Measurements from ENCODE around the gene ZNF474. TPM values are rescaled to one million over a fixed set of nuclear protein-coding genes. Genes with fewer than 3 reads are reported as not detected.

Gene ZNF474
- total RNA-seq, 3 donors from 2014 or later, result 0.28 to 0.61 TPM; not detected in 1

DNA sequence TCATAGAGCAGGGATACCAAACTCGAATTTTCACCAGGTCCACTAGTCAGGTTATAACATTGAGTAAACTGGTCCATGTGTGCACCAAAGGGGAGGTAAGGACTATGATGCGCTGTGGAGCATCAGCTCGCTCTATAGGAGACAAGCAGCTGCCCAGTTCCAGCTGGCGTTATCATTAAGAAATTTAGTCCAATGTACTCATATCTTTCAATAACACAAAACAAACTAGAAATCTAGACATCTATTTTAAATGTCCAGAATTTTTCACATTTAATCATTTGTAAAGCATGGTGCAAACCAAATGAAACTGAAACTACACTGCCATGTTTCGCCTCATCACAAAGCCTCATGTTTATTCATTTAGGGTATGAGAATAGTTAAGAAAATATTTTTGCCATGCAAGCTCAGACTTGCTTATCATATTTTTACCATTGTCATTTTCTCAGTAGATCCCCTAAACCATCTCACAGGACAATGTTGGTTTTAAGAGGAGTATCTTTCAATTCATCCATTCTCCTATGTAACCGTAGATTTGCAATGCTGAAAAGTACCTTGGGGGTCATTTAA is 50.9 kb downstream of the ZNF474 start:
- intact Hi-C loops (cut with DNase I, micrococcal nuclease), result no loop called here
- TF ChIP-seq, protein P1, sequence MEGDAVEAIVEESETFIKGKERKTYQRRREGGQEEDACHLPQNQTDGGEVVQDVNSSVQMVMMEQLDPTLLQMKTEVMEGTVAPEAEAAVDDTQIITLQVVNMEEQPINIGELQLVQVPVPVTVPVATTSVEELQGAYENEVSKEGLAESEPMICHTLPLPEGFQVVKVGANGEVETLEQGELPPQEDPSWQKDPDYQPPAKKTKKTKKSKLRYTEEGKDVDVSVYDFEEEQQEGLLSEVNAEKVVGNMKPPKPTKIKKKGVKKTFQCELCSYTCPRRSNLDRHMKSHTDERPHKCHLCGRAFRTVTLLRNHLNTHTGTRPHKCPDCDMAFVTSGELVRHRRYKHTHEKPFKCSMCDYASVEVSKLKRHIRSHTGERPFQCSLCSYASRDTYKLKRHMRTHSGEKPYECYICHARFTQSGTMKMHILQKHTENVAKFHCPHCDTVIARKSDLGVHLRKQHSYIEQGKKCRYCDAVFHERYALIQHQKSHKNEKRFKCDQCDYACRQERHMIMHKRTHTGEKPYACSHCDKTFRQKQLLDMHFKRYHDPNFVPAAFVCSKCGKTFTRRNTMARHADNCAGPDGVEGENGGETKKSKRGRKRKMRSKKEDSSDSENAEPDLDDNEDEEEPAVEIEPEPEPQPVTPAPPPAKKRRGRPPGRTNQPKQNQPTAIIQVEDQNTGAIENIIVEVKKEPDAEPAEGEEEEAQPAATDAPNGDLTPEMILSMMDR (IDR thresholded peaks at IDR 0.05), result no peak
- DNase-seq, result no peak
- H3K4me3 ChIP-seq, result no peak overlapping the region
- H3K4me1 ChIP-seq (ENCODE audit: low read depth), result peaks cover 24% of the 10 kb centered on the region
- ATAC-seq, result no peak
- no peaks in the 10 kb centered on the region for H3K36me3 ChIP-seq (ENCODE audit: low read depth)
- H3K9me3 ChIP-seq, result no peaks in the 10 kb centered on the region

DNA sequence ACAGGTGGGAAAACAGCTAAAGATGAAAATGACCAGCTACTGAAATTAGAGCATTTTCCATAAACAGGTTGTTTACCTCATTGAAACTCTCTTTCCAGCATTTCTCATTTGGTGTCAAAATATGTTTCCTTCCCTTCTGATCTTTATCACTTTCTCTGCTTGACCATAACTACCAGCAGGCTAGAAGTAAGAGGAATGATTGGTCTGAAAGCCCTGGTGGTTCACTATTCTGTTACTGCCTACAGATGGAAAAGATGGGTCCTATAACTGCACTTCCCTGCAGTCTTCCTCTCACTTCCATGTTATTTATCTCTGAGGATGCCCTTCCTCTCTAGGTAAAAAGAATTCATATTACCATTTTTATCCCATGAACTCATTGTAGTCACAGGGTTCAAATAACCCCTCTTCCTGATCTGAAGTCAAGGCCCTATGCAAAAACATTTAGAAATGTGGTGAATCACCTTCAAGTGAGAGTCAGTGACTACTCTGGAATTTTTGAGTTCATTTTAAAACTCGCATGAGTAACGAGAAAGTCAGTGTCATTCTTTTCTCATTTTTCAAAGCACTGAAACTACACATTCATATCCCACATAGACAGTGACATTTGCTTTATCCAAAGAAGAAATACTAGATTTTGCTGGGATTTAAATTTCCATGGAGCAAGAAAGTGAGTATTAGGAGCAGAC is 51.7 kb downstream of the ZNF474 start:
- DNase-seq, result no peak
- H3K4me3 ChIP-seq, result no peak overlapping the region
- H3K9me3 ChIP-seq, result no peaks in the 10 kb centered on the region
- no peaks in the 10 kb centered on the region for H3K36me3 ChIP-seq (ENCODE audit: low read depth)
- intact Hi-C loops (cut with DNase I, micrococcal nuclease), result no loop called here
- ATAC-seq, result no peak
- TF ChIP-seq, protein P1 (IDR thresholded peaks at IDR 0.05), result no peak
- H3K4me1 ChIP-seq (ENCODE audit: low read depth), result peaks cover 24% of the 10 kb centered on the region

DNA sequence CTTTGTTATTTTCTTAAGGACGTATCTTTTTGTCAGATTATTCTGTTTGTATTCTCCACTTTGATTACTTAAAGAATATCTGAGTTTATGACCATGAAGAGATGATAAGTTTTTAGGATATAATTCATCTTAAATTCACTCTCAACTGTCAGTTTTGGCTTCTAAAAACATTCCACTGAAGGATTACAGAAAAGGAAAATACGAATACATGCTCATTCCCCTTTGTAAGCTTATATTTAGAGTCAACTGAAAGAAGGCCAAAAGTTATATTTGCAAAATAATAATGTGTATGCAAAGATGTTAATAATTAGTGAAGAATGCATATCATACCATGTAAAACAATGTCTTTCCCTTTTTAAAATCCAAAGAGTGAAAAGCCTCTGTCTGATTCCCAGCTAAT is 52.5 kb downstream of the ZNF474 start:
- intact Hi-C loops (cut with DNase I, micrococcal nuclease), result no loop called here
- peaks cover 24% of the 10 kb centered on the region for H3K4me1 ChIP-seq (ENCODE audit: low read depth)
- no peak for ATAC-seq

DNA sequence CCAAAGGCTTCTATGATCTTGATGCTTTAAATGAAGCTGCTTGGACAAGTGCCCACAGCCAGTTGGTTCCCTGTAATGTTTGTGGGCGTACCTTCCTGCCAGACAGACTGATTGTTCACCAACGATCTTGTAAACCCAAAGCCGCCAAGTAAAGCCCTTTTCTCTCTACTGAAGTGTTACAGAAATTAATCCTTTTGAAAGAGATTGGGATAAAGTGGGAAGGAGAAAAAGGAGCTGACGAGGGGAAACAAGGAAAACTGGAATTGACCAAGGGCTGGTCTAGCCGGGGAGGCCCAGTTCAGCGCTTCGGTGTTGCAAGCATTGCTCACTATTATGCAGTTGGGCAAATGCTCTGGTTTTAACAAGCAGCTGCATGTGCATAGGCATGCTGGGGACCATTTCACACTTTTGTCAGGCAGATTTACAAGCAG is 53.2 kb downstream of the ZNF474 start:
- Histone ChIP-seq H3K4me3 (no peak overlapping the region), H3K9me3 (no peaks in the 10 kb centered on the region), H3K4me1 (ENCODE audit: low read depth) (peaks cover 20% of the 10 kb centered on the region), H3K36me3 (ENCODE audit: low read depth) (no peaks in the 10 kb centered on the region)
- ATAC-seq (peak; percentile 71), DNase-seq (peak; percentile 55 to 91 (median 61))
- TF ChIP-seq, protein P1 (IDR thresholded peaks at IDR 0.05), result no peak
- intact Hi-C loops (cut with DNase I, micrococcal nuclease), result no loop called here

More for the DNA sequence above, 52.5 kb downstream of the ZNF474 start:
- Histone ChIP-seq H3K9me3 (no peaks in the 10 kb centered on the region), H3K36me3 (ENCODE audit: low read depth) (no peaks in the 10 kb centered on the region), H3K4me3 (no peak overlapping the region)
- TF ChIP-seq, protein P1 (IDR thresholded peaks at IDR 0.05), result no peak
- DNase-seq, result no peak

DNA sequence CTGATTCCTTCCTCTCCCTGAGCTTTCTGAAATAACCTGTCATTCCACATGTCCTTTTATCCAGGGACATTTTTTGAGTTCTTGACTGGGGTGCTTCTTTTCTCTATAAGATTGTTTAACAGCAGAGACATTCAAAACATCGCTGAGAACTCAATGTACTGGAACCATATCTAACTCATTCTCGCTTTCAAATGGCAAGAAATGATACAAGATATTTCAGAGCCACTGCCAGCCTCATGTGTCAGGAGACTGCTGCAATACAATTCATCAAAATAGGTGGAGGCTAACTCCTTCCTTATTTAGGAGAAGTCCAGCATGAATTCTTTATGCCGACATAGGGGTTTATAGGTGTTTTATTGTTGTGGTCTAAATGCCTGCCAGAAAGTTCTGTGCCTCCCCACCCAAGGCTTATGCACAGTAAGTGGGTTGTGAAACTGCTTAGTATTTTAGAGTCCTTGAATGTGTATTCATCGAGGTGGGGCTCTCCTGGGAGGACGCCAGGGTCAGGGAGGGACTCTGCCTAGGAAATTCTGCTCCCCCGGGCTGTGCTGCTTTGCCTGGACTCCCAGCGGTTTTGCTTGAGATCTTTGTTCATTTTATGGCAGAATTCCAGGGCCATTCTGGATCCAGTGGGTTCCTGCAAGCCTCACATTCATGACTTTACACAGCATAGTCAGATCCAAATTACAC is 53.9 kb downstream of the ZNF474 start:
- ATAC-seq (peak; percentile 94), DNase-seq (peak; percentile 89 to 91 (median 91))
- no peaks in the 10 kb centered on the region for H3K9me3 ChIP-seq
- TF ChIP-seq, protein P1 (IDR thresholded peaks at IDR 0.05), result no peak
- H3K4me1 ChIP-seq (ENCODE audit: low read depth), result peaks cover 20% of the 10 kb centered on the region
- intact Hi-C loops (cut with DNase I, micrococcal nuclease), result no loop called here
- H3K4me3 ChIP-seq, result no peak overlapping the region
- no peaks in the 10 kb centered on the region for H3K36me3 ChIP-seq (ENCODE audit: low read depth)

All from mucosa of descending colon (tissue), 3 donors.